ENCODE measurements around the gene SLC11A2.
"Not testable (repeated sequence)": the region's sequence is repeated elsewhere in the genome, so short reads cannot be mapped to it uniquely, and the experiment has no call there.

Gene SLC11A2

DNA sequence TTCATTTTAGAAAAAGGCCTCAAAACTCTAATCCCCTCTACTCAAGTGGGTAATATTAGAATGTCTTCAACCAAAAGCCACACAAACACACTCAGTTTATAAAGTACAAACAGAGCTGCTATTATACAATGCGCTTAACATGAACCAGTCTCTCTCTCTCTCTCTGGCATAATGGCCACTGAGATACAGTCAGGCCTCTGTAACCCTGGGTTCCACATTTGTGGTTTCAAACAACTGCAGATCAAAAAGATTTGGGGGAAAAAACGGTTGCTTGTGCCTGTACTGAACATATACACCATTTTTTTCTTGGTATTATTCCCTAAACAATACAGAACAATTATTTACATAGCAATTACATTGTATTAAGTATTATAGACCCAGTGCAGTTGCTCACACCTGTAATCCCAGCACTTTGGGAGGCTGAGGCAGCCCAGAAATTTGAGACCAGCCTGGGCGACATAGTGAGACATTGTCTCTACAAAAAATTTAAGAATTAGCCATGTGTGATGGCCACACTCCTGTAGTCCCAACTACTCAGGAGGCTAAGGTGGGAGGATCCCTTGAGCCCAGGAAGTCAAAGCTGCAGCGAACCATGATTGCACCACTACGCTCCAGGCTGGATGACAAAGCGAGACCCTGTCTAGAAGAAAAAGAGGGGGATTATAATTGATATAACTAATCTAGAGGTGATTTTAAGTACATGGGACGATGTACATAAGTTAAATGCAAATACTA, 5.6 kb downstream of the SLC11A2 start:
- Mint-ChIP-seq H3K27me3 (no peaks in the 10 kb centered on the region), H3K27ac (ENCODE audit: low read depth) (no peak overlapping the region), H3K36me3 (ENCODE audit: insufficient read depth) (peaks cover 3% of the 10 kb centered on the region), H3K4me3 (no peak overlapping the region), H3K9me3 (no peaks in the 10 kb centered on the region), H3K4me1 (peaks cover 33% of the 10 kb centered on the region)
- no peak for DNase-seq (ENCODE audit: low spot score in 2 of 2)
- no peak for ATAC-seq (replicated peaks; ENCODE audit: extremely low read depth, poor library complexity, severe bottlenecking)

DNA sequence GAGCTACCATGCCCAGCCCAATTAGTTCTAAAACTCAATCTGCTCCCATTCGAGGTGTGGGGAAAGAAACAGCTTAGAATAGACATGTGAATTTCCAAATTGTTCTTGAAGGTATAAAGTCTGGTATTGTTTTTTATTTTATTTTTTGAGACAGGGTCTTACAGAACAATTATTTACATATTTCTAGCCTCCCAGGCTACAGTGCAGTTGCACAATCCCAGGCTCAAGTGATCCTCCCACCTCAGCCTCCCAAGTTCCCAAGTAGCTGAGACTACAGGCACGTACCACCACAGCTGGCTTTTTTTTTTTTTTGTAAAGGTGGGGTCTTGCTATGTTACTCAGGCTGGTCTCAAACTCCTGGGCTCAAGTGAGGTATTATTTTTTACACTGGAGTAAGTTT, 6.3 kb downstream of the SLC11A2 start:
- Mint-ChIP-seq H3K27ac (ENCODE audit: low read depth) (no peak overlapping the region), H3K4me3 (no peak overlapping the region), H3K9me3 (no peaks in the 10 kb centered on the region), H3K27me3 (no peaks in the 10 kb centered on the region), H3K36me3 (ENCODE audit: insufficient read depth) (peaks cover 1% of the 10 kb centered on the region), H3K4me1 (peaks cover 26% of the 10 kb centered on the region)
- ATAC-seq (replicated peaks; ENCODE audit: extremely low read depth, poor library complexity, severe bottlenecking) (no peak), DNase-seq (ENCODE audit: low spot score in 2 of 2) (no peak)

DNA sequence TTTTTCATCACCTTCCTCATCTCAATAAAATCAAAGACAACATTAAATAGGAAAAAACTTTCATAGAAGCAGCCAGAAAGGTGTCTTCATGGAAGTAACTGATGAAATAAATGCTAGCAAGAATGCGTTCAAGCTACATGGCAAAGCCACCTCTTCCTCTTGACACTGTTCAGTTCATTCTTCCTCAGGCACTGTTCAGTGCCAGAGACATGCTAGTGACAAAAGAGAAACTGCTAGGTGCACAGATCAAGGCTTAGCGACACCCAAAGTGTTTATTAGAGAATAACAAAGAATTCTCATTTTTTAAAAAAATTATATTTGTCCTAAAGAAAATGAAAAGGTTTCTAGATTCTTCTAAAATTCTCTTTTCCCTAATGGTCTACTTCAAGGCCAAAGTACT, 7.2 kb downstream of the SLC11A2 start:
- no peaks in the 10 kb centered on the region for H3K9me3 Mint-ChIP-seq
- peaks cover 16% of the 10 kb centered on the region for H3K4me1 Mint-ChIP-seq
- no peak overlapping the region for H3K4me3 Mint-ChIP-seq
- H3K27me3 Mint-ChIP-seq = no peaks in the 10 kb centered on the region
- H3K27ac Mint-ChIP-seq (ENCODE audit: low read depth) = peak overlapping the region; percentile 29
- peaks cover 1% of the 10 kb centered on the region for H3K36me3 Mint-ChIP-seq (ENCODE audit: insufficient read depth)
- ATAC-seq (replicated peaks; ENCODE audit: extremely low read depth, poor library complexity, severe bottlenecking) = no peak
- no peak for DNase-seq (ENCODE audit: low spot score in 2 of 2)

DNA sequence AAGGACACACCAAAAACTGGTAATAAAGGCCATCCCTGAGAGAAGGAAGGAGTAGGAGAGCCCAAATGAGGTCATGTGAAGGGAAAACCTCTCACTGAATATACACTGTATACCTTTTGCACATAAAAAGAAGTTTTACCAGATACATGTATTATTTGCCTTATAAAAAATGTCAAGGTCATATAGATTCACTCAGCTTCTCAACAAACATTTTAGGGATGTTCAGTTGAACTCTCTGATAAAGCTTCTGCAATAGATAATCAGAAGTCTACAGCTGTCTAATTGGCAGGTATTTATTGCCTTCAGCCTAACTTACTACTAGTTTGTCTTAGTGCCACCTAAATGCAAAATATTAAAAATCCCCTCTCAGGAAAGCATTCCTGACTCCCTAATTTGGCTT, 8.7 kb downstream of the SLC11A2 start:
- ATAC-seq (replicated peaks; ENCODE audit: extremely low read depth, poor library complexity, severe bottlenecking) = no peak
- Mint-ChIP-seq H3K27me3 (no peaks in the 10 kb centered on the region), H3K27ac (ENCODE audit: low read depth) (no peak overlapping the region), H3K9me3 (no peaks in the 10 kb centered on the region), H3K4me3 (no peak overlapping the region), H3K4me1 (peaks cover 19% of the 10 kb centered on the region), H3K36me3 (ENCODE audit: insufficient read depth) (peaks cover 2% of the 10 kb centered on the region)
- DNase-seq (ENCODE audit: low spot score in 2 of 2) = no peak

DNA sequence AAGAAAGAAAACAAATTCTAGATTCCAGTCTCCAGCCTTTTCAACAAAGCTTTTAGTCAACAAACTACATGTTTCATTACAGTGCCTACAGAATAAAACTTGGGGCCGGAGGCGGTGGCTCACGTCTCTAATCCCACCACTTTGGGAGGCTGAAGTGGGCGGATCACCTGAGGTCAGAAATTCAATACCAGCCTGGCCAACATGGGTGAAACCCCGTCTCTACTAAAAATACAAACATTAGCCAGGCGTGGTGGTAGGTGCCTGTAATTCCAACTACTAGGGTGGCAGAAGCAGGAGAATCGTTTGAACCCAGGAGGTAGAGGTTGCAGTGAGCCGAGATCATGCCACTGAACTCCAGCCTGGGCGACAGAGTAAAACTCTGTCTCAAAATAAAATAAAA, 11.7 kb downstream of the SLC11A2 start:
- not testable (repeated sequence) for H3K4me3 Mint-ChIP-seq; DNase-seq (ENCODE audit: low spot score in 2 of 2); H3K36me3 Mint-ChIP-seq (ENCODE audit: insufficient read depth); H3K27me3 Mint-ChIP-seq; H3K27ac Mint-ChIP-seq (ENCODE audit: low read depth); ATAC-seq (replicated peaks; ENCODE audit: extremely low read depth, poor library complexity, severe bottlenecking); H3K9me3 Mint-ChIP-seq
- H3K4me1 Mint-ChIP-seq = peaks cover 13% of the 10 kb centered on the region

DNA sequence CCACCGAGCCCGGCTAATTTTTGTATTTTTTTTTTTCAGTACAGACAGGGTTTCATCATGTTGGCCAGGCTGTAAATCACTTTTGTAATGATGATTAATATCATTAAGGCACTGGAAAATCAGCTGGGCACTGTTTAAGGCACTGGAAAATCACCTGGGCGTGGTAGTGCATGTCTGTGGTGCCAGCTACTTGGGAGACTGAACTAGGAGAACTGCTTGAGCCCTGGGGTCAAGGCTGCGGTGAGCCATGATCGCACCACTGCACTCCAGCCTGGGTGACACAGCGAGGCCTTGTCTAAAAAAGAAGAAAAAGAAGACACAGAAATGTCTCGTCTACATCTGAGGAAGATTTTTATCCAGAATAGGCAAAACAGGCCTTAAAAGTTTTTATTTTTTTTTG, 12.7 kb downstream of the SLC11A2 start:
- no peaks in the 10 kb centered on the region for H3K27me3 Mint-ChIP-seq
- no peak for ATAC-seq (replicated peaks; ENCODE audit: extremely low read depth, poor library complexity, severe bottlenecking)
- H3K4me1 Mint-ChIP-seq = peaks cover 17% of the 10 kb centered on the region
- no peak for DNase-seq (ENCODE audit: low spot score in 2 of 2)
- H3K9me3 Mint-ChIP-seq = no peaks in the 10 kb centered on the region
- peaks cover 8% of the 10 kb centered on the region for H3K36me3 Mint-ChIP-seq (ENCODE audit: insufficient read depth)
- no peak overlapping the region for H3K4me3 Mint-ChIP-seq
- no peak overlapping the region for H3K27ac Mint-ChIP-seq (ENCODE audit: low read depth)

DNA sequence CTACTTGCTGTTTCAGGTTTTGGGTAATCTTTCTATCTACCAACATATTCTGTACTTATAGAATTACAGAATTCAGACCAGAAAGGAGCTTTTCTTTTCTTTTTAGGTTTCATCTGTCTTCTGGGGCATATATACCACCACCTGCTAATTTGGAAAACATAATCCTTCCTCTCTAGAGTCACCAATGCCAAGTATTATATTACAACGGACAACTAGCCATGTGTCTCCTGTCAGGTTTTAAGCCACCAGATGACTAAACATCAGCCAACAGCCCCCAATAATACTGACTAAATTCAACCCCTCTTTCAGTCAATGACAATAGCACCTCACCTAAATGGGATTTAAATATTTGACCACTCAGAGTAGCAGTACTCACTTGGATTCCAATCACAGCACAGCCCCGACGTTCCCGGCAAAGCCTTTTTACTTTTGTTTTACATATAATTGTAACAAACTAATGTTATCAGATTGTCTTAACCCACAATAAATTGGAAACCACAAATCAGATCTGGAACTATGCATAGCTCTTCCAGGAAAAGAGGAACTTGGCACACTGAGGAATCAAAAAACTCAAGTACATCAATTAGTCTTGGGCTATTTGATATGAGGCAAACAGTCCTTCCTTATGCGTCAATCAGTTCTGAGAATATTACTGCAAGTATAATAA, 13.5 kb downstream of the SLC11A2 start:
- peaks cover 8% of the 10 kb centered on the region for H3K36me3 Mint-ChIP-seq (ENCODE audit: insufficient read depth)
- H3K27me3 Mint-ChIP-seq = no peaks in the 10 kb centered on the region
- DNase-seq (ENCODE audit: low spot score in 2 of 2) (no peak), ATAC-seq (replicated peaks; ENCODE audit: extremely low read depth, poor library complexity, severe bottlenecking) (no peak)
- peaks cover 17% of the 10 kb centered on the region for H3K4me1 Mint-ChIP-seq
- no peaks in the 10 kb centered on the region for H3K9me3 Mint-ChIP-seq
- no peak overlapping the region for H3K4me3 Mint-ChIP-seq
- H3K27ac Mint-ChIP-seq (ENCODE audit: low read depth) = no peak overlapping the region

DNA sequence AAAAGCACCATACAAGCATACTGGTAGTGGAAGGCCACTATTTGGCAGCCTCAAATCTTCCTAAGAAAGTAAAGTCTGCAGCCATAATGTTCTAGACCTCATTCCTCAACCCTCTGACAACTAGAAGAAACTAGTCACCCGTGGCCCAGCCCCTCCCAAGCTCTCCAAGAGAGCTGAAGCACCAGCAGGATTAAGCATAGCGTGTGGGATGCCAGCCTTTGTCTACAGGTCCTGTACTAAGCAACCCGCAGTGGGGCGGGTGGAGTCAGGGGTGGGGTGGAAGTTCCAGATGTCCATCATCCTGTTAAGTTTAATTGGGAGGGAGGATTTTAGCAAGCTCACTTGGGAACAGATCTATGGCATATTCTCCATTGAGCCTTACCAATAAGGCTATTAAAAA, 14.2 kb downstream of the SLC11A2 start:
- H3K4me1 Mint-ChIP-seq = peaks cover 11% of the 10 kb centered on the region
- no peaks in the 10 kb centered on the region for H3K9me3 Mint-ChIP-seq
- no peaks in the 10 kb centered on the region for H3K27me3 Mint-ChIP-seq
- DNase-seq (ENCODE audit: low spot score in 2 of 2) = no peak
- peaks cover 8% of the 10 kb centered on the region for H3K36me3 Mint-ChIP-seq (ENCODE audit: insufficient read depth)
- no peak for ATAC-seq (replicated peaks; ENCODE audit: extremely low read depth, poor library complexity, severe bottlenecking)
- no peak overlapping the region for H3K27ac Mint-ChIP-seq (ENCODE audit: low read depth)
- no peak overlapping the region for H3K4me3 Mint-ChIP-seq

DNA sequence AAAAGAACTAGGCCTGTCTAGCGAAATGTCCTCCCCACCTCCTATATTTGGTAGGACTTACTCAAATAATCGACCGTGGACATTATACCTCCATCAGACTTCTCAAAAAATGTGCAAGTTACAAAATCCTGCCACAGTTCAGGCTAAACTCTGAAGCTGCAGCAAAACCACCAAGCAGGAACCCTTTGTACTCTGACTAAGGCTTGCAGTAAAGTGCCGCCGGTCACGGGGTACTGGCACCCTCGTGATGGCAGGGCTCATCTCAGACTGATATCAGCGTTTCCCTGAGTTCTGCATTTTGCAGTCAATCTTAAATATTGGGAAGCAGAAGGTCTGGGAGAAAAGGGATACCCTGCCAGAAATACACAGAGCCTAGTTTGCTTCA, 17.1 kb downstream of the SLC11A2 start:
- no peaks in the 10 kb centered on the region for H3K9me3 Mint-ChIP-seq
- no peak for DNase-seq (ENCODE audit: low spot score in 2 of 2)
- H3K4me3 Mint-ChIP-seq = no peak overlapping the region

DNA sequence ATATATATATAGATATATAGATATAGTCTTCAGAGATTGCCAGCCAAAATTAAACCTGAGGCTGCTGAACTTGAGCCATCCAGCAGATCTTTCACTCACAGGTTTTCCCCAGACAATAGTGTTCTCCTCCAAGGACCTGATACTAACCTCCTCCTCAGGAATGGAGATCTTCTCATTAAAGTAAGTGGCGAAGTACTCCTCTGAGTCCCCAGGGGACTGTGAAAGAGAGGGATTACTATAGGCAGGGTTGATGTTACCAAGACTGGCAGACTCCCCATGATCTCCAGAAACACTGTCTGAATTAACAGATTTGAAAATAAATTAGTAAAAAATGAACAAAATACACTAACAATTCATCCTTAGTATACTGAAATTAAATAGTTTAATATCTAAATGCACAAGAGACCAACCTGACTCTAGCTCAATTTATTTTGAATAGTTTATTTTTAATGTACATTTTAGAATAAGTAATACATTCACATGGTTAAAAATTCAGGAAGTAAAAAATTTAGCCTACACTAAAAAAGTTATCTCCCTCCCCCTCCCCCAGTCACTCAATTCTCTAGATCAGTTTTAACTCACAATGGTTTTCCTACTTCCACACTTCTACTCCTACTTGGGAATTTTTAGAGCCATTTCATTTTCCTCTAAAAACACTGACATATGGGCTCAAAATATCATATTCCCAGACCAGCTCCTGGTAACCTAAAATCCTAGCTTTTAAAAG, 17.7 kb downstream of the SLC11A2 start:
- ATAC-seq (replicated peaks; ENCODE audit: extremely low read depth, poor library complexity, severe bottlenecking) (no peak), DNase-seq (ENCODE audit: low spot score in 2 of 2) (no peak)
- Mint-ChIP-seq H3K4me3 (no peak overlapping the region), H3K4me1 (peaks cover 11% of the 10 kb centered on the region), H3K27ac (ENCODE audit: low read depth) (no peak overlapping the region), H3K27me3 (no peaks in the 10 kb centered on the region), H3K9me3 (no peaks in the 10 kb centered on the region), H3K36me3 (ENCODE audit: insufficient read depth) (peaks cover 18% of the 10 kb centered on the region)

More for the DNA sequence above, 17.1 kb downstream of the SLC11A2 start:
- Mint-ChIP-seq H3K27me3 (no peaks in the 10 kb centered on the region), H3K27ac (ENCODE audit: low read depth) (no peak overlapping the region), H3K36me3 (ENCODE audit: insufficient read depth) (peaks cover 20% of the 10 kb centered on the region), H3K4me1 (peaks cover 11% of the 10 kb centered on the region)
- peak; percentile 62 for ATAC-seq (replicated peaks; ENCODE audit: extremely low read depth, poor library complexity, severe bottlenecking)

DNA sequence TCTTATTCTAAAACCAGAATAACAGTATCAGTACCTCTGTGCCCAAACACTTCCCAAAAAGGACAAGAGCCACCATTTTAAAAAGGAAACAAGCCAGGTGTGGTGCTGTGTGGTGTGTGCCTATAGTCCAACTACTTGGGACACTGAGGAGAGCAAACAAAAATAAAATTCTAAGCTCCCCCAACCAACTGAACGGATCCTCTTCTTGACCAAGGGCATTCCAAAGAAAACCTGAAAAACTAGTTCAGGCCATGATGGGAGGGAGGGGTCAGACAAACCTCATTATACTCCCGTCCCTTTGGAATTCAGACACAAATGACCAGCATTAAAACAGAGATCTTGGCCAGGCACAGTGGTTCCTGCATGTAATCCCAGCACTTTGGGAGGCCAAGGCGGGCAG, 20.5 kb downstream of the SLC11A2 start:
- H3K27me3 Mint-ChIP-seq = no peaks in the 10 kb centered on the region
- no peaks in the 10 kb centered on the region for H3K9me3 Mint-ChIP-seq
- H3K4me1 Mint-ChIP-seq = peaks cover 4% of the 10 kb centered on the region
- peaks cover 29% of the 10 kb centered on the region for H3K36me3 Mint-ChIP-seq (ENCODE audit: insufficient read depth)
- no peak for DNase-seq (ENCODE audit: low spot score in 2 of 2)
- no peak overlapping the region for H3K4me3 Mint-ChIP-seq
- ATAC-seq (replicated peaks; ENCODE audit: extremely low read depth, poor library complexity, severe bottlenecking) = no peak
- H3K27ac Mint-ChIP-seq (ENCODE audit: low read depth) = no peak overlapping the region

DNA sequence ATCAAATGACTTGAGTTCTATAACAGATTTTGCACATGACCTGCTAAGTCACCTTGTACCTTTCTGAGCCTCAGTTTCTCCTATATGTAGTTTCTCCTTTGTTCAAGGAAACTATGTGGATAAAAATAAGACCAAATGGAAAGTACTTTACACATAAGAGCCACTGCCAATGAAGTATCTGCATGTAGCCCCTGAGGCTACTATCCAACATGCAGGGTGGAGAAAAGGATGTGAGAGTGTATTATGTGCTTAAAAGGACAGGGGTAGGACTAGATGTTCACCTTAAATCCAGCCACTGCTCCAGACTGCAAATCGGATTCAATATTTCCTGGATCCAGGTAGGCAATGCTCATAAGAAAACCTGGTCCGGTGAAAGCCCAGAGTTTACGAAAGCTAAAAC, 21.2 kb downstream of the SLC11A2 start:
- no peak for DNase-seq (ENCODE audit: low spot score in 2 of 2)
- Mint-ChIP-seq H3K4me3 (no peak overlapping the region), H3K9me3 (no peaks in the 10 kb centered on the region), H3K27me3 (no peaks in the 10 kb centered on the region), H3K27ac (ENCODE audit: low read depth) (peak overlapping the region; percentile 19), H3K4me1 (peaks cover 4% of the 10 kb centered on the region), H3K36me3 (ENCODE audit: insufficient read depth) (peaks cover 31% of the 10 kb centered on the region)
- ATAC-seq (replicated peaks; ENCODE audit: extremely low read depth, poor library complexity, severe bottlenecking) = no peak

DNA sequence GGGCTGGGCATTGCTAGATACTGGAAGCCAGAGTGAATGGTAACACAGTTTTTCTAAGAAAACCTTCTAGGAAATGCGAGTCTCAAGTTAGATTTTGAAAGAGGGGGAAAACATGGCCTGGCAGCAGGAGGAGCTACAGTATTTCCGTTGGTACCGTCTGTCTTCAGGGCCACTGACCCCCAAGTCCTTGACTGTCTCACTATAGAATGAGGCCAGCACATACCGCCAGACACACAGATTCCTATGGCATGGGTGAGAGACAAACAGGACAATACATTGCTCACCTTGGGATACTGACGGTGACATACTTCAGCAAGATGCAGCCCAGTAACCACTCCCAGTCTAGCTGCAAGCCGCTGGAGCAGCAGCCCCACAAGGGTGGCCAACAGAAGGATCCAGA, 21.7 kb downstream of the SLC11A2 start:
- ATAC-seq (replicated peaks; ENCODE audit: extremely low read depth, poor library complexity, severe bottlenecking) (no peak), DNase-seq (ENCODE audit: low spot score in 2 of 2) (no peak)
- Mint-ChIP-seq H3K27ac (ENCODE audit: low read depth) (peak overlapping the region; percentile 19), H3K27me3 (no peaks in the 10 kb centered on the region), H3K4me1 (peaks cover 4% of the 10 kb centered on the region), H3K4me3 (no peak overlapping the region), H3K36me3 (ENCODE audit: insufficient read depth) (peaks cover 29% of the 10 kb centered on the region), H3K9me3 (no peaks in the 10 kb centered on the region)

All from central memory CD8-positive, alpha-beta T cell (primary cell).